Effector CD8-positive, alpha-beta T cell (primary cell): ENCODE measurements around the gene SSH3.
A peak's percentile ranks its signal among the peaks of the same experiment; 100 is the strongest.

ENCODE experiments used
- DNase-seq: peaks from one replicate; lab custom pipeline; 2025; lab: John Stamatoyannopoulos, UW

Gene SSH3

GRCh38 chr11:67268081-67268961, 35.0 kb upstream of the SSH3 start:
- peak; percentile 47 for DNase-seq

- DNase-seq = no peak
Measured at GRCh38 chr11:67268962-67269268, 34.4 kb upstream of the SSH3 start.

GRCh38 chr11:67269401-67270255, 33.7 kb upstream of the SSH3 start:
- DNase-seq = no peak

GRCh38 chr11:67270256-67271204, 32.8 kb upstream of the SSH3 start:
- DNase-seq = no peak

- no peak for DNase-seq
Measured at GRCh38 chr11:67271205-67271540, 32.2 kb upstream of the SSH3 start.

- DNase-seq = peak; percentile 26
Measured at GRCh38 chr11:67271541-67272284, 31.6 kb upstream of the SSH3 start.

GRCh38 chr11:67272327-67273259, 30.7 kb upstream of the SSH3 start:
- no peak for DNase-seq

GRCh38 chr11:67273260-67273990, 29.9 kb upstream of the SSH3 start:
- no peak for DNase-seq

GRCh38 chr11:67274768-67275605, 28.3 kb upstream of the SSH3 start:
- DNase-seq = no peak

- DNase-seq = no peak
Measured at GRCh38 chr11:67275606-67276409, 27.5 kb upstream of the SSH3 start.

- no peak for DNase-seq
Measured at GRCh38 chr11:67276781-67277230, 26.5 kb upstream of the SSH3 start.

- peak; percentile 79 for DNase-seq
Measured at GRCh38 chr11:67277231-67277961, 25.9 kb upstream of the SSH3 start.

- no peak for DNase-seq
Measured at GRCh38 chr11:67278135-67278938, 25.0 kb upstream of the SSH3 start.

GRCh38 chr11:67278939-67279588, 24.3 kb upstream of the SSH3 start:
- DNase-seq = no peak

- no peak for DNase-seq
Measured at GRCh38 chr11:67279589-67280340, 23.6 kb upstream of the SSH3 start.
